BLaER1 treated with 17β-estradiol and CSF1 and Interleukin-3, amounts not matched to agents 10 nM and 100 nM (cell line): ENCODE data around the gene KIF1C.

ENCODE experiments used
- H3K27ac ChIP-seq, 11 experiments: shearing (Covaris generic); formaldehyde crosslinking; 2 replicates each; pipeline ENCODE4 v1.8.1; 2022
- H3K27me3 ChIP-seq, 11 experiments: shearing (Covaris generic); formaldehyde crosslinking; 2 replicates each; pipeline ENCODE4 v1.8.1; 2022
- H3K36me3 ChIP-seq, 11 experiments: shearing (Covaris generic); formaldehyde crosslinking; 2 replicates each; pipeline ENCODE4 v1.8.1; 2022
- H3K4me1 ChIP-seq, 10 experiments: shearing (Covaris generic); formaldehyde crosslinking; 2 replicates each; pipeline ENCODE4 v1.8.1; 2022
- H3K4me2 ChIP-seq, 11 experiments: shearing (Covaris generic); formaldehyde crosslinking; 2 replicates each; pipeline ENCODE4 v1.8.1; 2022
- H3K4me3 ChIP-seq, 10 experiments: shearing (Covaris generic); formaldehyde crosslinking; 2 replicates each; pipeline ENCODE4 v1.8.1; 2022
- H3K9ac ChIP-seq, 11 experiments: shearing (Covaris generic); formaldehyde crosslinking; 2 replicates each; pipeline ENCODE4 v1.8.1; 2022
- H3K9me3 ChIP-seq, 11 experiments: shearing (Covaris generic); formaldehyde crosslinking; replicated peaks in 1 of 11; 2 replicates each; pipeline ENCODE4 v1.8.1; 2022
- H4K20me1 ChIP-seq, 11 experiments: shearing (Covaris generic); formaldehyde crosslinking; 2 replicates each; pipeline ENCODE4 v1.8.1; 2022
- Cebpa-rat ChIP-seq, 11 experiments: shearing (Covaris generic); IDR thresholded peaks; 2 replicates each; pipeline ENCODE4 v1.8.1; 2022

The KIF1C gene

DNA sequence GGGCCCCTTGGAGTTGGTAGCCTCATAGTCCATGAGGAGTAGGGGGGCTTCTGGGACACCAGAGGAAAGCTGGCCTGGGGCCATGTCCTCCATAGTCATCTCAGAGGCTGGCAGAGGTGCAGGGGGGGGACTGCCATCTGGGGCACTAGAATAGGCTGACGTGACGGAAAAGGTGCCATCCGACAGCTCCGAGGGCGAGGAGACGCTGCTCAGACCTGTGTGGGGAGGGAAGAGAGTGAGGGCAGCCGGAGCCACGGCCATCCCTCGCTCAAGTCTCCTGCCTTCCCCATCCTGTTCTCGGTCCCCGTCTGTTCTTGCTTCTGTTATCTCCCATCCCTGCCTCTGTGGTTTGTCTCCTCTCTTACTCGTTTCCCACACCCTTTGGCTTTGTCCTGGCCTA is 25.4 kb upstream of the KIF1C start:
- Histone ChIP-seq H3K4me2 (peak overlapping the region in 2 of 11 experiments; percentile 79 to 91; a peak in 1 of 22 replicates), H3K27me3 (no peaks in the 10 kb centered on the region), H3K4me3 (no peak overlapping the region), H3K9me3 (no peaks in the 10 kb centered on the region), H3K36me3 (peaks cover 51 to 87% (median 76%) of the 10 kb centered on the region in 11 experiments), H3K27ac (peak overlapping the region in 1 of 11 experiments; percentile 11; a peak in 1 of 22 replicates), H3K9ac (peak overlapping the region in 3 of 11 experiments; percentile 7 to 15 (median 9); a peak in 2 of 22 replicates), H4K20me1 (no peaks in the 10 kb centered on the region; a peak in 1 of 22 replicates), H3K4me1 (peaks cover 25 to 85% (median 42%) of the 10 kb centered on the region in 10 experiments)
- no peak for TF ChIP-seq Cebpa-rat (IDR thresholded peaks at IDR 0.05)

DNA sequence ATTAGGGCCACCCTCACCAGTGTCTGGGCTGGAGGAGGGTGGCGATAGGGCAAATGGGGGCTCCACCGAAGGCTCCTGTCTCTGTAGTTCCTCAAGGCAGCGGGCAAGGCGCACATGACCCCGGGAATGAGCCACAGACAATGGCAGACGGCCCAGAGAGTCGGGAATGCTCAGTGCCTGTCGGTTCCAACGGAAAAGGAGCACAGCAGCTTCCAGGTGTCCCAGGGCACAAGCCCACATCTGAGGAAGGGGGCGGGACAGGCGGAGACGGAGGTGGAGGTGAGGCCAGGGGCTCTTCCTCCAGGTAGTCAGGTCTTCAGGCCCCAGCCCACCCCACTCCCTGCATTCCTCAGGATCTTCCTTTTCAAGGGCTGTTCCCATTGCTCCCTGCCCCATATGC is 25.0 kb upstream of the KIF1C start:
- Histone ChIP-seq H3K4me3 (no peak overlapping the region), H3K27me3 (no peaks in the 10 kb centered on the region), H3K4me2 (peak overlapping the region in 5 of 11 experiments; percentile 50 to 91 (median 79); a peak in 9 of 22 replicates), H3K27ac (peak overlapping the region in 2 of 11 experiments; percentile 11 to 42; a peak in 3 of 22 replicates), H3K9ac (peak overlapping the region in 3 of 11 experiments; percentile 7 to 21 (median 15); a peak in 3 of 22 replicates), H3K36me3 (peaks cover 55 to 91% (median 80%) of the 10 kb centered on the region in 11 experiments), H3K4me1 (peaks cover 25 to 89% (median 42%) of the 10 kb centered on the region in 10 experiments), H3K9me3 (no peaks in the 10 kb centered on the region), H4K20me1 (no peaks in the 10 kb centered on the region; a peak in 1 of 22 replicates)
- TF ChIP-seq Cebpa-rat (IDR thresholded peaks at IDR 0.05), result no peak

DNA sequence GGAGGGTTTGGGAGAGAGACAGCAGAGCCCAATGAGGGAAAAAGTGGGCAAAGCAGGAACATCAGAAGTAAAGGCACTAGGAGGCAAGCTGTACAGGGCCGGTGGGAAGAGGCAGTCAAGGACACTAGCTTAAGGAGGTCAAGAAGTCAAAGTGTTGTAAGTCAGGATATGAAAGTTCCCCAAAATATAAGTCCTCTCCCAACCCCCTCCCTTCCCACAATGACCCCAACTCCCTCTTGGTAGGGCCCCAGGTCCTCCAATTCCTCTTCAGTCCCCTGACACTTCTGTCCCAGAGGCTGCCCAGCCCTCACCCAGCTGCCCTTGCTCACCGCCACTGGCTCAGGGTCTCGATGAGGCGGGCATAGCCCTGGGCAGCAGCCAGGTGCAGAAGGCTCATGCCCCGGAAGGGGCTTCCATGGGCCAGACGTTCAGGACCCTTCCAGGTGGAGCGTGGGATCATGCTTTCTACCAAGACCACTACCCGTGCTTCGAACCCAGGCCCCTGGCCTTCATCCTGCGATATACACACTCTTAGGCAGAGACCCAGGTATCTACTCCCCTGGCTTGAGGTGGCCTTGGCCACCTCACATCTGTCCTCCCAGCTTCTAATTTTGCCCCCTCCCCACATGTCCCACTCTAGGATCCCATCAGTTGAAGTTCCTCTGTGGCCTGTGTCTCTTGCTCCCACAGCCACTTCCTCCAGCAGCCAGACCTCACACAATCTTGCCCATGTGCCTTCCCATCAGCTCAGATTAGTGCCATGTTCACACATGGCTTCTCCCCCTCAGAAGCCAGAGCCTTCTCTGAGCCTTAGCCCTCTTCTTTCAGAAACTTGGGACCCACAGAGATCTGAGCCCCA is 24.3 kb upstream of the KIF1C start:
- Histone ChIP-seq H3K4me3 (no peak overlapping the region), H3K9ac (peak overlapping the region in 3 of 11 experiments; percentile 5 to 33 (median 21); a peak in 3 of 22 replicates), H3K4me1 (peaks cover 22 to 90% (median 42%) of the 10 kb centered on the region in 10 experiments), H3K27ac (peak overlapping the region in 6 of 11 experiments; percentile 22 to 42 (median 26); a peak in 8 of 22 replicates), H3K4me2 (peak overlapping the region in 9 of 11 experiments; percentile 0 to 91 (median 50); a peak in 12 of 22 replicates), H3K27me3 (no peaks in the 10 kb centered on the region), H3K36me3 (peaks cover 62 to 98% (median 87%) of the 10 kb centered on the region in 11 experiments), H3K9me3 (no peaks in the 10 kb centered on the region), H4K20me1 (no peaks in the 10 kb centered on the region; a peak in 2 of 22 replicates)
- TF ChIP-seq Cebpa-rat (IDR thresholded peaks at IDR 0.05), result no peak

DNA sequence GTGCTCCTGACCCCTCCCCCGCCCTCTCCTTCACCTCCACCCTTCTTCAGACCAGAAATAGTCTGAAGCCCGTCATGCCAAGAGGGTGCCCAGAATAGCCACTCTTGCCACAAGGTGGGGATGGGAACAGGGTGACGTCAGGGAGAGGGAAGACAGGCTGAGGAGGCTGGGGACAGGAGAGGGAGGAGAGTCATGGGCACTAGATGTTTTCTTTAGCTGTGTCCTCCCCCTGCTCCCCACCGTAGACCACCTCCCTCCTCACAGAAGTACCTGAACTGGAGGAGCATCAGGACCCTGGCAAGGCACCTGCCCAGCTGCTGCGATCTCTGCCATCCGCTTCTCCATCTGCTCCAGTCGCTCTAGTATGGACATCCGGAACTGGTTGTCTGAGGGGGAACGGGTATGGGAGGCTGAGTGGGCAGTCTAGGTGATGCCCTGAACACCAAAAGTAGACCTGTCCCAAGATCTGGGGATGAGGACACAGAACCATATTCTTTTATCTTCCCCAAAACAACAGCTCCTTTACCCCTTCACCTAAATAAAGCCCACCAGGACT is 23.6 kb upstream of the KIF1C start:
- Histone ChIP-seq H3K27me3 (no peaks in the 10 kb centered on the region), H3K9ac (peak overlapping the region in 2 of 11 experiments; percentile 27 to 33; a peak in 1 of 22 replicates), H3K27ac (peak overlapping the region in 5 of 11 experiments; percentile 22 to 42 (median 29); a peak in 7 of 22 replicates), H3K4me3 (no peak overlapping the region), H3K4me1 (peaks cover 22 to 90% (median 42%) of the 10 kb centered on the region in 10 experiments), H3K4me2 (peak overlapping the region in 9 of 11 experiments; percentile 0 to 91 (median 50); a peak in 12 of 22 replicates), H3K9me3 (no peaks in the 10 kb centered on the region), H4K20me1 (no peaks in the 10 kb centered on the region; a peak in 2 of 22 replicates), H3K36me3 (peaks cover 62 to 92% (median 85%) of the 10 kb centered on the region in 11 experiments)
- TF ChIP-seq Cebpa-rat (IDR thresholded peaks at IDR 0.05), result no peak

DNA sequence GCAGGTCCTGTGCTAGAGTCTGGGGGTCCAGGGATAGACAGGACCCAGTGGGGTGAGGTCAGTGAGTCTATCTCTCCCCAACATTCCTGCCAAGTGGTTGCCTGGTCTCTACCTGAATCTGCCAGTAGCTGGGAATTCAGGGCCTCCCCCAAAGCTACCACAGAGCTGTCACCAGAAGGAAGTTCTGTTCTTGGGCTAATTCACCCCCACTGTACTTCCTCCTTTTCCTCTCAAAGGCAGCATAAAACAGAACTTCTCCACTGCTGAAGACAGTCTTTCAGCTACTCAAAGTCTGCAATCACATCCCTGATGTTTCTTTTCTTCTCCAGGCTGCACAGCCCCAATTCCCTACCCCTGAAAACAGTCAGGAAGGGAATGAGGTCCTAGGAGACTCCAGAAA is 19.0 kb upstream of the KIF1C start:
- Histone ChIP-seq H3K36me3 (peaks cover 41 to 80% (median 63%) of the 10 kb centered on the region in 11 experiments), H3K9ac (peak overlapping the region in 10 of 11 experiments; percentile 35 to 59 (median 51); a peak in 15 of 22 replicates), H3K27ac (peak overlapping the region in 8 of 11 experiments; percentile 30 to 71 (median 46); a peak in 12 of 22 replicates), H3K4me2 (peak overlapping the region; percentile 28 to 89 (median 68); a peak in 21 of 22 replicates), H3K4me1 (peaks cover 28 to 91% (median 52%) of the 10 kb centered on the region in 10 experiments), H3K27me3 (no peaks in the 10 kb centered on the region), H3K9me3 (no peaks in the 10 kb centered on the region), H4K20me1 (peaks cover 0 to 12% (median 0%) of the 10 kb centered on the region in 11 experiments; a peak in 3 of 22 replicates), H3K4me3 (peak overlapping the region in 1 of 10 experiments; percentile 33; a peak in 3 of 20 replicates)
- TF ChIP-seq Cebpa-rat (IDR thresholded peaks at IDR 0.05), result no peak

DNA sequence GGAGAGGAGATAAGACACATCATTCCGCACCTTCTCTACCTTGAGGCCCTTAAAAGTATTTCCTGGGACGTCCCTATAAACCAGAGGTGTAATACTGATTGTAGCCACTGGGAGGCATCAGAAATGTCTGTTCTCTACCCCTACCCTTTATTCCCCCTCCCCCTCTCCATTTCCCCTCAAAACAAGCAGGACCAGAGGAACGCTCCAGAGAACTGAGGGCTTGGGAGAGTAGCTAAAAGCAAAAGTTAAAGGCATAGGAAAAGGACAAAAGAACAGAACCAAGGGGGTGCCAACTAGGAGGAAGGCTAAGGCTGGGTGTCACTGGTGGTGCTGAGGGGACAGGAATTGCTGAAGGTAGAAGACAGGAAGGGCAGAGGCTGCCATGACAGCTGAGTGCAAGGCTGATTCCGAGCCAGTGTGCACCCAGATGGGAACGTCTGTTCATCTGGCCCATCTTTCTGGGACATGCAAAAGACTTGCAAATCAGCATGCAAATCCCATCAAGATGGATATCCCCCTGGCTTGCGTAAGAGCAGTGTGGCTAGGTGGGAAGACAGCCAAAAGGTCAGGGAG is 17.0 kb upstream of the KIF1C start:
- Histone ChIP-seq H3K4me1 (peaks cover 29 to 91% (median 55%) of the 10 kb centered on the region in 10 experiments; a peak in 19 of 20 replicates), H3K4me2 (peak overlapping the region; percentile 20 to 89 (median 54); a peak in 20 of 22 replicates), H3K9me3 (no peaks in the 10 kb centered on the region), H3K4me3 (0 out of 20 replicates have a peak overlapping the region, but pooled peaks of 1 of the 10 experiments have one; percentile 3), H3K27ac (peak overlapping the region in 6 of 11 experiments; percentile 35 to 71 (median 52); a peak in 10 of 22 replicates), H3K36me3 (peaks cover 33 to 77% (median 46%) of the 10 kb centered on the region in 11 experiments), H4K20me1 (peaks cover 0 to 12% (median 0%) of the 10 kb centered on the region in 11 experiments; a peak in 3 of 22 replicates), H3K9ac (peak overlapping the region in 5 of 11 experiments; percentile 30 to 73 (median 42); a peak in 5 of 22 replicates), H3K27me3 (no peaks in the 10 kb centered on the region)
- no peak for TF ChIP-seq Cebpa-rat (IDR thresholded peaks at IDR 0.05)

DNA sequence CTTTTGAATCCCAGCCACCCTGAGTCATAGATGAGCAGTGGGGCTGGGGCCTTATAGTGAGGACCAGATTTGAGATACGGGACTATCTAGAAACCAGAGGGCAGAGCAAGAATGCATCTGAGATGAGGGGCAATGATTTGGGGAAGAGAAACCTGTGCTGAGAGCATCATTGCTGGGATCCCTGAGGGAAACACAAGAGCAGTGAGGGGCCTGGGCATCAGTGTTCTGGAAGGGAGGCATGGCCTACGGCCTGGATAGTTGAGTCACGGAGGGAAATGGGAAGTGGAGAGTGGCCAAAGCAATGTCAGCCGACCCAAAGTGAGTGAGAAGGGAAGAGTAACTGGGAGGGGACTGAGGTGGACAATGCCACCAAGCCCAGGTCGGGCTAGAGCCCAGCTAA is 15.4 kb upstream of the KIF1C start:
- Histone ChIP-seq H3K4me3 (no peak overlapping the region), H3K4me1 (peaks cover 42 to 92% (median 68%) of the 10 kb centered on the region in 10 experiments), H3K9me3 (no peaks in the 10 kb centered on the region), H4K20me1 (peaks cover 0 to 12% (median 0%) of the 10 kb centered on the region in 11 experiments; a peak in 3 of 22 replicates), H3K4me2 (peak overlapping the region in 5 of 11 experiments; percentile 26 to 89 (median 74); a peak in 8 of 22 replicates), H3K27me3 (no peaks in the 10 kb centered on the region), H3K27ac (no peak overlapping the region; a peak in 1 of 22 replicates), H3K36me3 (peaks cover 22 to 62% (median 35%) of the 10 kb centered on the region in 11 experiments), H3K9ac (no peak overlapping the region)
- TF ChIP-seq Cebpa-rat (IDR thresholded peaks at IDR 0.05), result no peak

DNA sequence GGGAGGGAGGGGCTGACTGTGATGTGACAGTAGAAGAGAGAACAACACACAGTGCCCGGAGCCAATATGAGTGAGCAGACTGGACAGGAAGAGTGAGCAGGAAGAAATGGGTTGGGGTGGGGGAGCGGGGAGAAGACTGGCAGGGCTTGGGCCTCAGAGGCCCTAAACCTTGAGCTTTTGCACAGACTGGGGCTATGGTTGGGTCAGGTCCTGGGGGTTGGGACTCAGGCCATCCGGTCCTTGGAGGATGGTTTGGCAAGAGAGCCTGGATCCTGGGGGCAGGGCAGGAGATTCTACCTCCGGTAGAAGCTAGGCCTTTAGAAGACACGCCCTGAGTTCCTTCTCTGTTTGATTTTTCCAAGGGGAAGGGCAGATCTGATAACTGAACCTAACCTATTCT is 11.3 kb upstream of the KIF1C start:
- no peaks in the 10 kb centered on the region for H3K9me3 ChIP-seq
- H3K27me3 ChIP-seq, result no peaks in the 10 kb centered on the region
- H3K27ac ChIP-seq, result peak overlapping the region; percentile 83 to 91 (median 87)
- peaks cover 7 to 36% (median 14%) of the 10 kb centered on the region in 11 experiments; a peak in 17 of 22 replicates for H3K36me3 ChIP-seq
- TF ChIP-seq Cebpa-rat (IDR thresholded peaks at IDR 0.05), result no peak
- peak overlapping the region; percentile 91 to 99 (median 95) for H3K4me2 ChIP-seq
- H3K9ac ChIP-seq, result peak overlapping the region; percentile 81 to 92 (median 87)
- peak overlapping the region; percentile 71 to 92 (median 84) for H3K4me3 ChIP-seq
- H3K4me1 ChIP-seq, result peaks cover 37 to 75% (median 58%) of the 10 kb centered on the region in 10 experiments
- H4K20me1 ChIP-seq, result peaks cover 0 to 6% (median 2%) of the 10 kb centered on the region in 11 experiments; a peak in 5 of 22 replicates
